ENCODE data around the gene MOB1A. TPM values are rescaled to one million over a fixed set of nuclear protein-coding genes. Genes with fewer than 3 reads are reported as not detected.
A peak's percentile ranks its signal among the peaks of the same experiment; 100 is the strongest.

The MOB1A gene
- total and polyA plus RNA-seq, 5 experiments from 2014 or later = 111 to 160 (median 145) TPM

GRCh38 chr2:74212702-74213410 lies 34.2 kb upstream of the MOB1A start:
- POLR2A ChIA-PET = no interaction called here
- ATAC-seq (no peak), DNase-seq (no peak)
- H3K9me3 Mint-ChIP-seq = no peaks in the 10 kb centered on the region
- H3K27me3 Mint-ChIP-seq = no peaks in the 10 kb centered on the region
- H3K36me3 Mint-ChIP-seq = peaks cover 4 to 74% (median 33%) of the 10 kb centered on the region in 3 donors
- no peak overlapping the region for H3K27ac Mint-ChIP-seq
- peaks cover 0 to 10% (median 1%) of the 10 kb centered on the region in 4 donors for H3K4me1 Mint-ChIP-seq
- H3K4me3 Mint-ChIP-seq = no peak overlapping the region

GRCh38 chr2:74206180-74206688 lies 27.6 kb upstream of the MOB1A start:
- POLR2A ChIA-PET = interaction anchor here (0.5 to 3.5 kb wide), 4 partner anchors 7 to 154 kb away, joined by 3 to 42 read pairs (median 6); partner anchors contain the start of genes MOB1A and MTHFD2
- Mint-ChIP-seq H3K9me3 (no peaks in the 10 kb centered on the region), H3K4me1 (peaks cover 8 to 44% (median 29%) of the 10 kb centered on the region in 4 donors), H3K4me3 (peak overlapping the region; percentile 56 to 83 (median 78)), H3K27me3 (no peaks in the 10 kb centered on the region), H3K27ac (peak overlapping the region; percentile 89 to 96 (median 94)), H3K36me3 (peaks cover 4 to 32% (median 22%) of the 10 kb centered on the region in 3 donors)
- DNase-seq (peak in 5 of 10 donors; percentile 25 to 58 (median 35)), ATAC-seq (peak; percentile 76 to 93)

- DNase-seq (peak in 2 of 10 donors; percentile 9 to 16), ATAC-seq (peak; percentile 37 to 74)
- no peaks in the 10 kb centered on the region for H3K9me3 Mint-ChIP-seq
- peaks cover 8 to 48% (median 30%) of the 10 kb centered on the region in 4 donors for H3K4me1 Mint-ChIP-seq
- peak overlapping the region; percentile 56 to 83 (median 78) for H3K4me3 Mint-ChIP-seq
- POLR2A ChIA-PET = interaction anchor here (0.6 to 3.5 kb wide), 2 partner anchors 19 to 27 kb away, joined by 3 to 42 read pairs; partner anchors contain the start of gene MOB1A
- peak overlapping the region; percentile 89 to 96 (median 94) for H3K27ac Mint-ChIP-seq
- H3K36me3 Mint-ChIP-seq = peaks cover 4 to 25% (median 18%) of the 10 kb centered on the region in 3 donors
- H3K27me3 Mint-ChIP-seq = no peaks in the 10 kb centered on the region
Observed at GRCh38 chr2:74205596-74205995, 26.9 kb upstream of the MOB1A start.

DNA sequence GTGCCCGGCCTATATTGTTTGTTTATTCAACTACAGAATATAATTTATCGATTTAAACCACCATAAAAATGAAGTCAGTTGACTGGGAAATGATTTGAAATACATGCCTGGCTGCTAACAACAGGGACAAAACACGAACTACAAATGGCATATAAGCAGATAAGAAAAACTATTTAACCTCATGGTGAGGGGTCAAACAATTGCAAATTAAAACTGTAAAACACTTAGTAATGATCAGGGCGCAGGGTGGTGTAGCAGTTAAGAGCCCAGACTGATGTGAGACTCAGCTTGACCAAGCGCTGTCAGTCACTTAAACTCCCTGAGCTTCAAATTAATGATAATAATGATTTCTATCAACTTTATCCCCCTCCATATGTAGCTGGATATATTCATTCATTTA lies 26.4 kb upstream of the MOB1A start:
- no peaks in the 10 kb centered on the region for H3K9me3 Mint-ChIP-seq
- DNase-seq = no peak
- H3K4me1 Mint-ChIP-seq = peaks cover 9 to 52% (median 32%) of the 10 kb centered on the region in 4 donors
- POLR2A ChIA-PET = interaction anchor here (3.5 kb wide), 1 partner anchor 26 kb away, joined by 42 read pairs; the partner anchor contains the start of gene MOB1A
- H3K36me3 Mint-ChIP-seq = peaks cover 4 to 23% (median 16%) of the 10 kb centered on the region in 3 donors
- no peak for ATAC-seq
- H3K4me3 Mint-ChIP-seq = peak overlapping the region in 9 of 10 donors; percentile 56 to 83 (median 78)
- H3K27ac Mint-ChIP-seq = peak overlapping the region in 9 of 10 donors; percentile 44 to 96 (median 94)
- H3K27me3 Mint-ChIP-seq = no peaks in the 10 kb centered on the region

GRCh38 chr2:74204436-74204835 lies 25.8 kb upstream of the MOB1A start:
- POLR2A ChIA-PET = interaction anchor here (0.6 to 1.9 kb wide), 2 partner anchors 26 to 75 kb away, joined by 3 to 8 read pairs; partner anchors contain the start of gene MOB1A
- no peaks in the 10 kb centered on the region for H3K27me3 Mint-ChIP-seq
- no peak for DNase-seq
- peak overlapping the region in 1 of 10 donors; percentile 15 for H3K4me3 Mint-ChIP-seq
- peaks cover 12 to 59% (median 39%) of the 10 kb centered on the region in 4 donors for H3K4me1 Mint-ChIP-seq
- H3K36me3 Mint-ChIP-seq = peaks cover 0 to 16% (median 10%) of the 10 kb centered on the region in 3 donors
- no peaks in the 10 kb centered on the region for H3K9me3 Mint-ChIP-seq
- peak overlapping the region in 8 of 10 donors; percentile 19 to 94 (median 48) for H3K27ac Mint-ChIP-seq
- no peak for ATAC-seq

- Mint-ChIP-seq H3K4me3 (no peak overlapping the region), H3K36me3 (peaks cover 0 to 5% (median 0%) of the 10 kb centered on the region in 3 donors), H3K27ac (peak overlapping the region in 2 of 10 donors; percentile 48 to 58), H3K9me3 (no peaks in the 10 kb centered on the region), H3K27me3 (no peaks in the 10 kb centered on the region), H3K4me1 (peaks cover 24 to 57% (median 48%) of the 10 kb centered on the region in 4 donors)
- POLR2A ChIA-PET = interaction anchor here (0.7 to 5.8 kb wide), 2 partner anchors 23 to 82 kb away, joined by 5 to 80 read pairs; partner anchors contain the start of gene MOB1A
- no peak for DNase-seq
- ATAC-seq = no peak
Observed at GRCh38 chr2:74201596-74201995, 22.9 kb upstream of the MOB1A start.

GRCh38 chr2:74201196-74201595 lies 22.5 kb upstream of the MOB1A start:
- Mint-ChIP-seq H3K36me3 (peaks cover 0 to 5% (median 0%) of the 10 kb centered on the region in 3 donors), H3K9me3 (no peaks in the 10 kb centered on the region), H3K27ac (peak overlapping the region in 2 of 10 donors; percentile 72 to 80), H3K4me1 (peaks cover 23 to 53% (median 44%) of the 10 kb centered on the region in 4 donors), H3K4me3 (peak overlapping the region in 2 of 10 donors; percentile 36 to 41), H3K27me3 (no peaks in the 10 kb centered on the region)
- POLR2A ChIA-PET = interaction anchor here (0.7 to 5.8 kb wide), 2 partner anchors 23 to 82 kb away, joined by 5 to 80 read pairs; partner anchors contain the start of gene MOB1A
- ATAC-seq = no peak
- DNase-seq = no peak

- DNase-seq = no peak
- Mint-ChIP-seq H3K9me3 (no peaks in the 10 kb centered on the region), H3K36me3 (peaks cover 0 to 5% (median 0%) of the 10 kb centered on the region in 3 donors), H3K27me3 (peaks cover 0 to 2% (median 0%) of the 10 kb centered on the region in 5 donors), H3K4me3 (peak overlapping the region; percentile 95 to 100 (median 98)), H3K27ac (peak overlapping the region; percentile 79 to 99 (median 97)), H3K4me1 (peaks cover 16 to 40% (median 31%) of the 10 kb centered on the region in 4 donors)
- no peak for ATAC-seq
- POLR2A ChIA-PET = interaction anchor here (0.7 to 5.8 kb wide), 5 partner anchors 18 to 444 kb away, joined by 4 to 80 read pairs (median 6); partner anchors contain the start of genes BOLA3 and MOB1A
Observed at GRCh38 chr2:74199871-74200305, 21.2 kb upstream of the MOB1A start.

- H3K4me1 Mint-ChIP-seq = peaks cover 16 to 34% (median 26%) of the 10 kb centered on the region in 4 donors
- H3K36me3 Mint-ChIP-seq = peaks cover 0 to 5% (median 0%) of the 10 kb centered on the region in 3 donors
- ATAC-seq = peak; percentile 0 to 1
- H3K4me3 Mint-ChIP-seq = peak overlapping the region; percentile 95 to 100 (median 98)
- POLR2A ChIA-PET = interaction anchor here (0.7 to 5.8 kb wide), 13 partner anchors 8 to 462 kb away, joined by 3 to 80 read pairs (median 4); partner anchors contain the start of genes BOLA3, MOB1A, STAMBP and TPRKB
- H3K27me3 Mint-ChIP-seq = peaks cover 0 to 3% (median 0%) of the 10 kb centered on the region in 5 donors
- H3K9me3 Mint-ChIP-seq = no peaks in the 10 kb centered on the region
- DNase-seq = no peak
- H3K27ac Mint-ChIP-seq = peak overlapping the region; percentile 93 to 99 (median 98)
Observed at GRCh38 chr2:74199275-74199701, 20.6 kb upstream of the MOB1A start.

- Mint-ChIP-seq H3K27me3 (peaks cover 0 to 3% (median 0%) of the 10 kb centered on the region in 5 donors), H3K9me3 (no peaks in the 10 kb centered on the region), H3K4me1 (peaks cover 16 to 33% (median 25%) of the 10 kb centered on the region in 4 donors), H3K27ac (peak within 1 kb of the TSS; percentile 97 to 99 (median 99)), H3K4me3 (peak within 1 kb of the TSS; percentile 95 to 100 (median 98)), H3K36me3 (peaks cover 0 to 5% (median 0%) of the 10 kb centered on the region in 3 donors)
- DNase-seq = peak; percentile 79 to 93 (median 85)
- ATAC-seq = peak; percentile 86 to 88
- POLR2A ChIA-PET = interaction anchor here (0.6 to 5.8 kb wide), 16 partner anchors 9 to 461 kb away, joined by 3 to 80 read pairs (median 4); partner anchors contain the start of genes BOLA3, MOB1A, STAMBP and TPRKB
Observed at GRCh38 chr2:74198461-74199274, 20.0 kb upstream of the MOB1A start, which contains the start of gene MTHFD2. Gene MTHFD2 (plus strand): TSS chr2:74198615. CDS start chr2:74198642, 27 bp downstream.

- ATAC-seq = no peak
- DNase-seq = no peak
- H3K27ac Mint-ChIP-seq = peak overlapping the region; percentile 97 to 99 (median 99)
- peaks cover 16 to 33% (median 25%) of the 10 kb centered on the region in 4 donors for H3K4me1 Mint-ChIP-seq
- POLR2A ChIA-PET = interaction anchor here (0.5 to 5.8 kb wide), 15 partner anchors 10 to 461 kb away, joined by 3 to 80 read pairs (median 5); partner anchors contain the start of genes MOB1A, STAMBP and TPRKB
- peak overlapping the region; percentile 95 to 100 (median 98) for H3K4me3 Mint-ChIP-seq
- peaks cover 0 to 5% (median 0%) of the 10 kb centered on the region in 3 donors for H3K36me3 Mint-ChIP-seq
- no peaks in the 10 kb centered on the region for H3K9me3 Mint-ChIP-seq
- peaks cover 0 to 3% (median 0%) of the 10 kb centered on the region in 5 donors for H3K27me3 Mint-ChIP-seq
Observed at GRCh38 chr2:74198023-74198460, 19.4 kb upstream of the MOB1A start.
